Measurements from ENCODE around the gene SYNJ2.
"Not testable (repeated sequence)": the region's sequence is repeated elsewhere in the genome, so short reads cannot be mapped to it uniquely, and the experiment has no call there.

The SYNJ2 gene

GRCh38 chr6:157981395-157982101, at the start of gene SYNJ2:
Gene SYNJ2, plus strand, starts transcription at chr6:157981863. Its CDS starts 99 bp downstream, at chr6:157981962.
- DNase-seq (ENCODE audit: low spot score): peak; percentile 91

- DNase-seq (ENCODE audit: low spot score): no peak
These were observed 45.9 kb upstream of the SYNJ2 start for GRCh38 chr6:157935786-157936185.

- no peak for DNase-seq (ENCODE audit: low spot score)
These were observed 44.3 kb upstream of the SYNJ2 start for GRCh38 chr6:157937318-157937717.

GRCh38 chr6:157937916-157938315, 43.7 kb upstream of the SYNJ2 start:
- DNase-seq (ENCODE audit: low spot score): no peak

- not testable (repeated sequence) for DNase-seq (ENCODE audit: low spot score)
These were observed 41.2 kb upstream of the SYNJ2 start for GRCh38 chr6:157940375-157941036.

GRCh38 chr6:157941101-157941863, 40.4 kb upstream of the SYNJ2 start:
- no peak for DNase-seq (ENCODE audit: low spot score)

GRCh38 chr6:157942351-157942750, 39.3 kb upstream of the SYNJ2 start:
- no peak for DNase-seq (ENCODE audit: low spot score)

- DNase-seq (ENCODE audit: low spot score): no peak
These were observed 38.3 kb upstream of the SYNJ2 start for GRCh38 chr6:157943249-157943963.

- DNase-seq (ENCODE audit: low spot score): no peak
These were observed 37.7 kb upstream of the SYNJ2 start for GRCh38 chr6:157943964-157944283.

- DNase-seq (ENCODE audit: low spot score): no peak
These were observed 36.4 kb upstream of the SYNJ2 start for GRCh38 chr6:157944983-157945931.

- no peak for DNase-seq (ENCODE audit: low spot score)
These were observed 35.5 kb upstream of the SYNJ2 start for GRCh38 chr6:157946053-157946617.

GRCh38 chr6:157946865-157947532, 34.7 kb upstream of the SYNJ2 start:
- no peak for DNase-seq (ENCODE audit: low spot score)

- DNase-seq (ENCODE audit: low spot score): not testable (repeated sequence)
These were observed 30.8 kb upstream of the SYNJ2 start for GRCh38 chr6:157950899-157951298.

- no peak for DNase-seq (ENCODE audit: low spot score)
These were observed 29.8 kb upstream of the SYNJ2 start for GRCh38 chr6:157951828-157952227.

GRCh38 chr6:157952861-157953351, 28.8 kb upstream of the SYNJ2 start:
- DNase-seq (ENCODE audit: low spot score): no peak

- DNase-seq (ENCODE audit: low spot score): no peak
These were observed 28.0 kb upstream of the SYNJ2 start for GRCh38 chr6:157953580-157954091.

- no peak for DNase-seq (ENCODE audit: low spot score)
These were observed 27.2 kb upstream of the SYNJ2 start for GRCh38 chr6:157954150-157955117.

GRCh38 chr6:157955675-157956074, 26.0 kb upstream of the SYNJ2 start:
- DNase-seq (ENCODE audit: low spot score): no peak
